IPS-20b (cell line): ENCODE measurements around the gene GCNT3.
A peak's percentile ranks its signal among the peaks of the same experiment; 100 is the strongest.
"Not testable (repeated sequence)": the region's sequence is repeated elsewhere in the genome, so short reads cannot be mapped to it uniquely, and the experiment has no call there.

ENCODE experiments used
- H3K27ac ChIP-seq: one replicate; pipeline ENCODE4 v1.5.1; 2013; ENCODE audit warnings: low read length
- H3K27me3 ChIP-seq: 2 replicates; pipeline ENCODE4 v1.6.1; 2013; ENCODE audit warnings: mild to moderate bottlenecking, low read length, inconsistent platforms; ENCODE audit not compliant: insufficient read depth
- H3K36me3 ChIP-seq: 2 replicates; pipeline ENCODE4 v1.6.1; 2013; ENCODE audit warnings: low read depth, mild to moderate bottlenecking, inconsistent platforms, low read length, moderate library complexity; ENCODE audit not compliant: insufficient read depth
- H3K4me1 ChIP-seq: 2 replicates; pipeline ENCODE4 v1.6.1; 2013; ENCODE audit warnings: mild to moderate bottlenecking, control low read depth, inconsistent platforms, low read length, moderate library complexity; ENCODE audit not compliant: insufficient read depth
- H3K4me3 ChIP-seq: 2 replicates; pipeline ENCODE4 v1.5.1; 2013; ENCODE audit warnings: mild to moderate bottlenecking, low read length, inconsistent platforms
- H3K9ac ChIP-seq: 2 replicates; pipeline ENCODE4 v1.6.1; 2013; ENCODE audit warnings: low read depth, mild to moderate bottlenecking, inconsistent platforms, low read length, moderate library complexity
- H3K9me3 ChIP-seq: 2 replicates; pipeline ENCODE4 v1.6.1; 2013; ENCODE audit warnings: mild to moderate bottlenecking, low read depth, low read length, inconsistent platforms; ENCODE audit not compliant: insufficient read depth

The GCNT3 gene

GRCh38 chr15:59622289-59622688 is 10.7 kb downstream of the GCNT3 start:
- Histone ChIP-seq H3K4me3 (no peak overlapping the region), H3K27ac (no peak overlapping the region), H3K36me3 (no peaks in the 10 kb centered on the region), H3K9me3 (no peaks in the 10 kb centered on the region), H3K27me3 (no peaks in the 10 kb centered on the region; the same call in 1 of the 2 replicates), H3K9ac (no peak overlapping the region), H3K4me1 (no peaks in the 10 kb centered on the region)

GRCh38 chr15:59632714-59633113 is 21.1 kb downstream of the GCNT3 start:
- no peaks in the 10 kb centered on the region for H3K27me3 ChIP-seq
- no peak overlapping the region for H3K9ac ChIP-seq
- no peaks in the 10 kb centered on the region for H3K4me1 ChIP-seq
- no peak overlapping the region for H3K27ac ChIP-seq
- H3K9me3 ChIP-seq = no peaks in the 10 kb centered on the region
- H3K36me3 ChIP-seq = 0 out of 2 replicates have a peak, but pooled peaks cover 4% of the 10 kb centered on the region
- H3K4me3 ChIP-seq = no peak overlapping the region

- Histone ChIP-seq H3K27me3 (no peaks in the 10 kb centered on the region), H3K27ac (no peak overlapping the region), H3K4me1 (no peaks in the 10 kb centered on the region), H3K9me3 (no peaks in the 10 kb centered on the region), H3K9ac (no peak overlapping the region), H3K36me3 (peaks cover 33% of the 10 kb centered on the region), H3K4me3 (no peak overlapping the region)
Observed at GRCh38 chr15:59636184-59636583, 24.6 kb downstream of the GCNT3 start.

GRCh38 chr15:59637507-59637906 is 25.9 kb downstream of the GCNT3 start:
- not testable (repeated sequence) for H3K9ac ChIP-seq, H3K9me3 ChIP-seq, H3K4me1 ChIP-seq, H3K4me3 ChIP-seq, H3K27ac ChIP-seq, H3K27me3 ChIP-seq
- H3K36me3 ChIP-seq = peaks cover 47% of the 10 kb centered on the region

GRCh38 chr15:59642351-59642750 is 30.8 kb downstream of the GCNT3 start:
- Histone ChIP-seq H3K36me3 (peaks cover 75% of the 10 kb centered on the region), H3K9me3 (no peaks in the 10 kb centered on the region), H3K4me1 (no peaks in the 10 kb centered on the region), H3K27ac (no peak overlapping the region), H3K4me3 (no peak overlapping the region), H3K27me3 (no peaks in the 10 kb centered on the region), H3K9ac (no peak overlapping the region)

GRCh38 chr15:59644756-59645155 is 33.2 kb downstream of the GCNT3 start:
- Histone ChIP-seq H3K27me3 (no peaks in the 10 kb centered on the region), H3K4me1 (no peaks in the 10 kb centered on the region), H3K36me3 (peaks cover 74% of the 10 kb centered on the region), H3K4me3 (no peak overlapping the region), H3K9me3 (no peaks in the 10 kb centered on the region), H3K9ac (no peak overlapping the region), H3K27ac (no peak overlapping the region)

- H3K36me3 ChIP-seq = peaks cover 74% of the 10 kb centered on the region
- not testable (repeated sequence) for H3K27ac ChIP-seq
Observed at GRCh38 chr15:59645812-59646211, 34.2 kb downstream of the GCNT3 start.

GRCh38 chr15:59646277-59646676 is 34.7 kb downstream of the GCNT3 start:
- H3K4me3 ChIP-seq = no peak overlapping the region
- peaks cover 74% of the 10 kb centered on the region for H3K36me3 ChIP-seq
- H3K9ac ChIP-seq = no peak overlapping the region
- no peaks in the 10 kb centered on the region for H3K9me3 ChIP-seq
- no peaks in the 10 kb centered on the region for H3K27me3 ChIP-seq
- H3K4me1 ChIP-seq = no peaks in the 10 kb centered on the region
- H3K27ac ChIP-seq = no peak overlapping the region

More at GRCh38 chr15:59645812-59646211, 34.2 kb downstream of the GCNT3 start:
- H3K4me1 ChIP-seq, H3K27me3 ChIP-seq, H3K9me3 ChIP-seq, H3K9ac ChIP-seq, H3K4me3 ChIP-seq: not testable (repeated sequence)

GRCh38 chr15:59647085-59647484 is 35.5 kb downstream of the GCNT3 start:
- H3K27me3 ChIP-seq = no peaks in the 10 kb centered on the region
- no peaks in the 10 kb centered on the region for H3K4me1 ChIP-seq
- H3K36me3 ChIP-seq = peaks cover 74% of the 10 kb centered on the region
- no peak overlapping the region for H3K9ac ChIP-seq
- no peak overlapping the region for H3K4me3 ChIP-seq
- no peak overlapping the region for H3K27ac ChIP-seq
- H3K9me3 ChIP-seq = no peaks in the 10 kb centered on the region

- H3K9me3 ChIP-seq = no peaks in the 10 kb centered on the region; the same call in 1 of the 2 replicates
- peaks cover 89% of the 10 kb centered on the region for H3K36me3 ChIP-seq
- H3K27me3 ChIP-seq = no peaks in the 10 kb centered on the region
Observed at GRCh38 chr15:59649603-59650002, 38.0 kb downstream of the GCNT3 start.

GRCh38 chr15:59654046-59654445 is 42.5 kb downstream of the GCNT3 start:
- Histone ChIP-seq H3K27ac (no peak overlapping the region), H3K4me3 (no peak overlapping the region), H3K36me3 (peaks cover 60% of the 10 kb centered on the region), H3K9ac (no peak overlapping the region), H3K4me1 (peaks cover 6% of the 10 kb centered on the region; the same call in 1 of the 2 replicates), H3K9me3 (no peaks in the 10 kb centered on the region; the same call in 1 of the 2 replicates), H3K27me3 (no peaks in the 10 kb centered on the region)

More at GRCh38 chr15:59649603-59650002, 38.0 kb downstream of the GCNT3 start:
- H3K9ac ChIP-seq = no peak overlapping the region
- no peaks in the 10 kb centered on the region for H3K4me1 ChIP-seq
- H3K4me3 ChIP-seq = no peak overlapping the region
- H3K27ac ChIP-seq = no peak overlapping the region

GRCh38 chr15:59656897-59657634 is 45.5 kb downstream of the GCNT3 start, which contains the start of gene GTF2A2:
Gene GTF2A2, minus strand, starts transcription at chr15:59657515. Its CDS starts 5,238 bp downstream, at chr15:59652277.
- Histone ChIP-seq H3K9ac (peak within 1 kb of the TSS; percentile 89), H3K4me3 (peak within 1 kb of the TSS; percentile 93), H3K27ac (no peak within 1 kb of the TSS), H3K4me1 (peaks cover 6% of the 10 kb centered on the region; the same call in 1 of the 2 replicates), H3K9me3 (no peaks in the 10 kb centered on the region; the same call in 1 of the 2 replicates), H3K27me3 (no peaks in the 10 kb centered on the region), H3K36me3 (peaks cover 50% of the 10 kb centered on the region)
